ENCODE measurements around the gene TCEAL1.

GRCh38 chrX:103626855-103627254, 1.9 kb upstream of the TCEAL1 start:
- TF ChIP-seq EZH2phosphoT487 (IDR thresholded peaks at IDR 0.05; ENCODE audit: borderline replicate concordance, low read depth, low read length) (no peak), CTCF (conservative IDR thresholded peaks at IDR 0.05; ENCODE audit: low read length) (no peak)

All from OCI-LY7 (cell line).